PC-3 (cell line): ENCODE results near the gene XIRP2. TPM values are rescaled to one million over a fixed set of nuclear protein-coding genes. Genes with fewer than 3 reads are reported as not detected.

Source experiments
- ATAC-seq: fragments of 200-7000 bp; cut with Tn5 transposase; 2 replicates; pipeline ENCODE4 v1.9.1; 2020; ENCODE audit warnings: mild to moderate bottlenecking, moderate library complexity
- BruUV-seq: library from RNA; stranded (reverse); fragments of 400-500 nt; replicated peaks from 2 replicates; lab custom pipeline; 2021; lab: Mats Ljungman, UMichigan
- CTCF ChIA-PET: fragments of 300-600 bp; sonication (Branson Sonifier 250); formaldehyde crosslinking; loops from one replicate; lab custom pipeline; 2022; ENCODE audit warnings: antibody characterized with exemption; lab: Charles Lee
- POLR2A ChIA-PET: fragments of 300-600 bp; sonication (Branson Sonifier 250); formaldehyde crosslinking; loops from one replicate; lab custom pipeline; 2022; ENCODE audit warnings: antibody characterized with exemption; ENCODE audit not compliant: unreplicated experiment; lab: Charles Lee
- DNase-seq: peaks from one replicate; pipeline ENCODE4 v3.0.0-alpha.2; 2015
- H2AFZ ChIP-seq: fragments of 300-600 bp; sonication (generic); 2 replicates; pipeline ENCODE4 v1.6.0; 2016; ENCODE audit warnings: antibody characterized with exemption, low read length
- H3F3A ChIP-seq: fragments of 300-600 bp; sonication (generic); one replicate; pipeline ENCODE4 v1.6.0; 2017; ENCODE audit warnings: antibody characterized with exemption, low read length, control low read depth, mild to moderate bottlenecking; ENCODE audit not compliant: unreplicated experiment
- H3K27ac ChIP-seq: fragments of 300-600 bp; sonication (generic); 2 replicates; pipeline ENCODE4 v1.5.1; 2016; ENCODE audit warnings: mild to moderate bottlenecking, low read length
- H3K27me3 ChIP-seq: fragments of 300-600 bp; sonication (generic); 2 replicates; pipeline ENCODE4 v1.6.1; 2016; ENCODE audit warnings: low read length, mixed read lengths
- H3K36me3 ChIP-seq: fragments of 300-600 bp; sonication (generic); 2 replicates; pipeline ENCODE4 v1.6.1; 2016; ENCODE audit warnings: low read depth, mixed run types, low read length, mixed read lengths
- H3K4me1 ChIP-seq: fragments of 300-600 bp; sonication (generic); 2 replicates; pipeline ENCODE4 v1.5.1; 2016; ENCODE audit warnings: low read length; ENCODE audit not compliant: insufficient read depth
- H3K4me2 ChIP-seq: fragments of 300-600 bp; sonication (generic); 2 replicates; pipeline ENCODE4 v1.6.0; 2016; ENCODE audit warnings: low read length
- H3K4me3 ChIP-seq: fragments of 300-600 bp; sonication (generic); 2 replicates; pipeline ENCODE4 v1.5.1; 2016; ENCODE audit warnings: mild to moderate bottlenecking, low read length, mixed read lengths
- H3K79me2 ChIP-seq: fragments of 300-600 bp; sonication (generic); 2 replicates; pipeline ENCODE4 v1.6.1; 2017; ENCODE audit warnings: low read length, mixed read lengths
- H3K9ac ChIP-seq: fragments of 300-600 bp; sonication (generic); 2 replicates; pipeline ENCODE4 v1.6.0; 2016; ENCODE audit warnings: mild to moderate bottlenecking, low read length
- H3K9me2 ChIP-seq: fragments of 300-600 bp; sonication (generic); replicated peaks from 2 replicates; pipeline ENCODE4 v1.6.1; 2016; ENCODE audit warnings: mixed run types, low read length, mixed read lengths
- H3K9me3 ChIP-seq: fragments of 300-600 bp; sonication (generic); 2 replicates; pipeline ENCODE4 v1.6.1; 2016; ENCODE audit warnings: low read length, mixed read lengths
- H4K20me1 ChIP-seq: fragments of 300-600 bp; sonication (generic); 2 replicates; pipeline ENCODE4 v1.6.1; 2016; ENCODE audit warnings: low read length, mixed read lengths
- CTCF ChIP-seq: fragments of 300-600 bp; sonication (generic); conservative IDR thresholded peaks from 2 replicates; pipeline ENCODE4 v1.5.1; 2017; ENCODE audit warnings: antibody characterized with exemption, low read depth, mild to moderate bottlenecking, low read length
- EZH2 ChIP-seq: fragments of 300-600 bp; sonication (generic); IDR thresholded peaks from one replicate; pipeline ENCODE4 v1.6.1; 2017; ENCODE audit warnings: antibody characterized with exemption, mild to moderate bottlenecking, low read length; ENCODE audit not compliant: unreplicated experiment
- EZH2phosphoT487 ChIP-seq: fragments of 300-600 bp; sonication (generic); IDR thresholded peaks from 2 replicates; pipeline ENCODE4 v1.6.1; 2018; ENCODE audit warnings: mild to moderate bottlenecking, antibody characterized with exemption, low read length, borderline replicate concordance
- intact Hi-C: fragments of 100-400 bp; cut with micrococcal nuclease; formaldehyde crosslinking; loops from 2 replicates; pipeline ENCODE4 v1.9.0; 2023
- total RNA-seq: library from RNA; depleted of rRNA; stranded (reverse); fragments of >200 nt; gene quantifications from 2 replicates; pipeline ENCODE4 v1.2.3, GENCODE V29; 2014

XIRP2 gene
- total RNA-seq, 1 experiment from 2014 or later = 0.11 TPM

GRCh38 chr2:167128130-167128529 is 239.8 kb downstream of the XIRP2 start:
- no peaks in the 10 kb centered on the region for H4K20me1 ChIP-seq
- H3K27ac ChIP-seq = no peak overlapping the region
- H3K9me3 ChIP-seq = no peaks in the 10 kb centered on the region
- H3F3A ChIP-seq = no peaks in the 10 kb centered on the region
- no peaks in the 10 kb centered on the region for H3K27me3 ChIP-seq
- TF ChIP-seq EZH2phosphoT487 (no peak), EZH2 (no peak), CTCF (no peak)
- no peaks in the 10 kb centered on the region; the same call in 1 of the 2 replicates for H3K9me2 ChIP-seq
- no TSS peak for BruUV-seq
- no peak overlapping the region for H3K4me3 ChIP-seq
- no peaks in the 10 kb centered on the region for H3K79me2 ChIP-seq
- intact Hi-C loops = loop anchor here (5.0 kb wide), 2 partner anchors 164 to 591 kb away; partner anchors contain the start of gene B3GALT1
- H2AFZ ChIP-seq = no peak overlapping the region
- no peak overlapping the region for H3K9ac ChIP-seq
- peaks cover 11% of the 10 kb centered on the region for H3K4me1 ChIP-seq
- H3K36me3 ChIP-seq = no peaks in the 10 kb centered on the region
- ChIA-PET POLR2A (no interaction called here), CTCF (interaction anchor here (1.3 kb wide), 1 partner anchor 84 kb away, joined by 4 read pairs; no protein-coding TSS in a partner anchor)
- no peak for DNase-seq
- H3K4me2 ChIP-seq = no peak overlapping the region
- no peak for ATAC-seq

- no peak for TF ChIP-seq CTCF
- peak; percentile 24 for DNase-seq
- Histone ChIP-seq H3K36me3 (no peaks in the 10 kb centered on the region), H4K20me1 (no peaks in the 10 kb centered on the region), H3F3A (peaks cover 17% of the 10 kb centered on the region), H3K9me3 (no peaks in the 10 kb centered on the region), H3K79me2 (no peaks in the 10 kb centered on the region), H3K27ac (no peak overlapping the region), H3K4me3 (no peak overlapping the region), H3K9me2 (no peaks in the 10 kb centered on the region), H3K9ac (no peak overlapping the region), H3K4me2 (no peak overlapping the region), H3K4me1 (peaks cover 45% of the 10 kb centered on the region), H2AFZ (no peak overlapping the region), H3K27me3 (no peaks in the 10 kb centered on the region)
- ATAC-seq = no peak
- ChIA-PET POLR2A (no interaction called here), CTCF (no interaction called here)
- no TSS peak for BruUV-seq
- intact Hi-C loops = no loop called here
These were observed 243.8 kb downstream of the XIRP2 start for GRCh38 chr2:167132066-167132465.

GRCh38 chr2:167132906-167133555 is 244.8 kb downstream of the XIRP2 start:
- H3K36me3 ChIP-seq = no peaks in the 10 kb centered on the region
- peaks cover 17% of the 10 kb centered on the region for H3F3A ChIP-seq
- H3K4me3 ChIP-seq = no peak overlapping the region
- no TSS peak for BruUV-seq
- ATAC-seq (no peak), DNase-seq (no peak)
- peak overlapping the region; percentile 56 for H3K4me2 ChIP-seq
- ChIA-PET POLR2A (no interaction called here), CTCF (interaction anchor here (0.6 kb wide), 1 partner anchor 278 kb away, joined by 3 read pairs; no protein-coding TSS in a partner anchor)
- no peaks in the 10 kb centered on the region for H3K79me2 ChIP-seq
- no peaks in the 10 kb centered on the region for H3K9me3 ChIP-seq
- TF ChIP-seq EZH2 (no peak), EZH2phosphoT487 (no peak), CTCF (no peak)
- H3K9me2 ChIP-seq = no peaks in the 10 kb centered on the region
- no peak overlapping the region for H2AFZ ChIP-seq
- H3K27me3 ChIP-seq = no peaks in the 10 kb centered on the region
- H3K27ac ChIP-seq = peak overlapping the region; percentile 94
- intact Hi-C loops = no loop called here
- peaks cover 55% of the 10 kb centered on the region for H3K4me1 ChIP-seq
- H4K20me1 ChIP-seq = no peaks in the 10 kb centered on the region
- H3K9ac ChIP-seq = 0 out of 2 replicates have a peak overlapping the region, but pooled peaks have one; percentile 9
